ENCODE results near the gene PIM3.
A peak's percentile ranks its signal among the peaks of the same experiment; 100 is the strongest.
"Not testable (repeated sequence)": the region's sequence is repeated elsewhere in the genome, so short reads cannot be mapped to it uniquely, and the experiment has no call there.

Gene PIM3

GRCh38 chr22:49966774-49967705 lies 6.5 kb downstream of the PIM3 start:
- no peak for DNase-seq (ENCODE audit: low read depth, low spot score)

DNA sequence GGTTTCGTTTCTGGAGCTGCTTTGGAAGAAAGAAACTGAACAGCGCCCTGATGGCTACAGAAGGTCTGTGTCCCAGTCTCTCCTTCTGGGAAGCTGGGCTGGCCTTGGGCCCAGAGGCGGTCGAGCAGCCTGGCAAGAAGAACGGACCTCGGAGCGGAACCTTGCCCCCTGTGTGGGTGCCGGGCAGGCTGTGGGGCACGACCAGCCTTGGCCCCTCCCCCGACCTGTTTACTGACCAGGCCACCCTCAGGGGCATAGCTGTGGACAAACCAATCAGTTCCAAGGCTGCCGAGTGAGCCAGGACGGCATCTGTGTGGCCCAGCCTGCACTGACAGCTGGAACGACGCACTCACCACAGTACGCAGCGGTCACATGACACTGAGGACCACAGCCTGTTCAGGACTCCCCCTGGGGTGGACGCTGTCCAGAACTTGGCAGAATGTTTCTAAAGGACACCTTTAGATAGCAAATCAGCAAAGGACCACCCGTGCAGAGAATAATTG lies 7.2 kb downstream of the PIM3 start:
- no peak for DNase-seq (ENCODE audit: low read depth, low spot score)

DNA sequence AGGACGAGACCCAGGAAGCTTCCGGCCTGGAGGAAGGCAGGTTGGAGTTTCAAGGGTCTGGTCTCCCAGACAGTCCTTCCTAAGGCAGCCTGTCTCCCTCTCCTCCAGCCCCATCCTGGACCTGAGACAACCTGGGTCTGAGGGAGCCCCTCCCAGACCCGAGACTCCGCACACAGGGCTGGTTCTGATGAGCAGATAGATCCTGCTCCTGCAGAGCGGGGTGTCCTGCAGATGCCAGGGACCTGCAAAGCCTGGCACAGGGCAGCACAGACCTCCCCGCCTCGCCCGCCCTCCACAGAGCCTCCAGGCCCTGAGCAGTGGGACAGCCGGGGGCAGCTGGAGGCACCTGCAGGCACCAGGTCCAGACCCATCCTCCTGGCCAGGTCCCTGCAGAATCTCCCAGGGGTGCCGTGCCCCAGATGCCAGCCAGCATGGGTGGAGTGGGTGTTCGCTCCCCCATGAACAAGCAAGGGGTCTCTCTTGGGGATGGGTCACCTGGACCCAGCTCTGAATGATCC lies 7.8 kb downstream of the PIM3 start:
- no peak for DNase-seq (ENCODE audit: low read depth, low spot score)

DNA sequence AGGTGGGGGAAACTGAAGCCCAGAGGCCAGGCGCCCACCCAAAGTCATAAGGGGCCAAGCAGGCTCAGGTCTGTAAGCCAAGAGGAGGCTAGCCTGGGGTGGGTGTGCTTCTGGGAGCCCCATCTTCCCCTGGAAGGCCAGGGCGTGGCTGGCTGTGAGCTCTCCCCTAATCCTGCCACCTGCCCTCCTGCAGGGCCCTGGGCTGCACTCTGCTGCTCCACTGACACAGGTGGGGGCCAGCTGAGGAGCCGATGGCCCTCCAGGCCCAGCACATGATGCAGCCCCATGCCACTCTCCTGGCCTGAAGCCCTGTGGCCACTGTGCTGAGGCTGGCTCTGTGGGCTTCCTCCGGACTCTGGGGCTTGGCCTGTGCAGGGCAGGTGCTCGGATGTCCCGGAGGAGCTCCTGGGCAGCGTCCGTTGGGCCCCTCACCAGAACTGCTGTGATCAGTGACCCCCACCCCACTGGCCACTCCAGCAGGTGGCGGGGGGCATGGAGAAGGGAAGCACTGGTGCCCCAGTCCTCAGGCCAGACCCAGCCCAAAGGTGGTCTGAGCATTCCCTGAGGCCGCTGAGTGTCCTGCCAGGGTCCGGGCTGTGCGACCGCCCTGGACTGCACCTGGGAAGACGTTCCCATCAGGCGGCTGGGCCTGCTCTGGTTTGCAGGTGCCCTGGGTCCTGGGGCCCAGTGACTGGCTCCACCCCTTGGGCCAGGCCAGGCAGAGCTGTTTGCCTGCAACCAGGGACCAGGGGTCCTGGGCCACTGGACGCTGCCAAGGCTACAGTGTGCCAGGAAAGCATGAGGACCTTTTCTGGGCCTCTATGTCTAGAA lies 8.5 kb downstream of the PIM3 start:
- DNase-seq (ENCODE audit: low read depth, low spot score): no peak

DNA sequence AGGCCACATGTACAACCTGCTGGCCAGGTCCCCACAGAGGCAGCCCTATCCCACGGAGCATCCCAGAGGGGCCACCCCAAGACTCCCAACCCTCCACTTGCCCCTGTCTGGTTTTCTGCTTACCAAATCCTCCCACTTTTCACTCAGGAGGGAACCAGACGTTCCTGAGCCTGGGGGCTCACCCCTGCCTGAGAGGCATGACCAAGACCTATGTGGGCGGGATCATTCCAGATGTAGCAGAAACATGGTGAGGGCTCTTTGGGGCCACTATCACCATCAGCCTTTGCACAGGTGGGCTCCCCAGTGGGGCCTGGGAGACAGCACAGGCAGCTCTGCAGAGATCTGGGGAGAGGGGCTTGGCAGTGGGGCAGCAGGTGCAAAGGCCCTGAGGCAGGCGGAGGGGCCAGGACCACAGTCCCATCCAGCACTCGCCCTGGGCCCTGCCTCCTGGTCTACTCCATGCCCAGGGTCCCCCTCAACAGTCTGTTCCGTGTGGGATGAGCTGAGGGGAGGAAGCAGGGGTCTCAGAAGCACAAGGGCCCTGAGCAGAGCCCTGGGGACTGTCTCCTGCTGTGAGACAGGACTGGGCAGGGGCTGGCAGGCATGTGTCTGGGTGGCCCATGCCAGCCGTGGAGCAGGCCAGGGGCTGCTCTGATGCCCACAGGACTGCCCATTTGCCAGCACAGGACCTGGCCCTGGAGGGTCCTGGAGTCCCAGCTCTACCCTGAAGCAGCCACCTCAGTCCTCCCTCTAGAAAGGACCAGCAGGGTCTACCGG lies 9.4 kb downstream of the PIM3 start:
- DNase-seq (ENCODE audit: low read depth, low spot score): no peak

DNA sequence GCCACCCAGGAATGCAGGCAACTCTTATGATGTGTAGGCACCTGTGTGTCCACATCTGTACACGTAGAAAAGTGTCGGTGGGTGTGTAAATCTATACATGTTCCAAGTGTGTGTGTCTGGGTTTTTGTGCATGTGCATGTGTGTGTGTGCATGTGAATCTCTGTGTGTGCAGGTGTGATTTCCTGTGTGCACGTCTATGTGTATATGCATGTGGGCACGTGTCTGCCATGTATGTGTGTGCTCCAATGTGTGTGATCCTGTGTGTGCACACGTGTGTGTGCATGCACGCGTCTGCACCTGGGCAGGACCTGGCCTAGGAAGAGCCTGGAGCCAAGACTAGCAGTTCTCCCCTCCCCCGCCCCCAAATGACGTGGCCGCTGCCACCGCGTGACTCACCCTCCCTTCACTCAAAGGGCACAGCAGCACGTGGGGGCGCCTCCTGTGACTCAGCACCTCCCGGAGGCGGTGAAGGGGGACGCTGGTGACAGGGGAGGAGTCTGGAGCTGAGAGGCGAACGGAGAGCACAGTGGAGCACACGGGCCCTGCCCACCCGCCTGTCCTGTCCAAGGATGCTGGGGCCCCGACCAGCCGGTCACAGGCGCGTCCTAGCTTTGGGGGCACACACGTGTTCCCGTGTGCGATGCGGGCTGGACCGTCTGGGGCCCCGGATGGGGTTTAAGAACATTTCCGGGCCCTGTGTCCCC lies 10.1 kb downstream of the PIM3 start:
- peak; percentile 70 for DNase-seq (ENCODE audit: low read depth, low spot score)

DNA sequence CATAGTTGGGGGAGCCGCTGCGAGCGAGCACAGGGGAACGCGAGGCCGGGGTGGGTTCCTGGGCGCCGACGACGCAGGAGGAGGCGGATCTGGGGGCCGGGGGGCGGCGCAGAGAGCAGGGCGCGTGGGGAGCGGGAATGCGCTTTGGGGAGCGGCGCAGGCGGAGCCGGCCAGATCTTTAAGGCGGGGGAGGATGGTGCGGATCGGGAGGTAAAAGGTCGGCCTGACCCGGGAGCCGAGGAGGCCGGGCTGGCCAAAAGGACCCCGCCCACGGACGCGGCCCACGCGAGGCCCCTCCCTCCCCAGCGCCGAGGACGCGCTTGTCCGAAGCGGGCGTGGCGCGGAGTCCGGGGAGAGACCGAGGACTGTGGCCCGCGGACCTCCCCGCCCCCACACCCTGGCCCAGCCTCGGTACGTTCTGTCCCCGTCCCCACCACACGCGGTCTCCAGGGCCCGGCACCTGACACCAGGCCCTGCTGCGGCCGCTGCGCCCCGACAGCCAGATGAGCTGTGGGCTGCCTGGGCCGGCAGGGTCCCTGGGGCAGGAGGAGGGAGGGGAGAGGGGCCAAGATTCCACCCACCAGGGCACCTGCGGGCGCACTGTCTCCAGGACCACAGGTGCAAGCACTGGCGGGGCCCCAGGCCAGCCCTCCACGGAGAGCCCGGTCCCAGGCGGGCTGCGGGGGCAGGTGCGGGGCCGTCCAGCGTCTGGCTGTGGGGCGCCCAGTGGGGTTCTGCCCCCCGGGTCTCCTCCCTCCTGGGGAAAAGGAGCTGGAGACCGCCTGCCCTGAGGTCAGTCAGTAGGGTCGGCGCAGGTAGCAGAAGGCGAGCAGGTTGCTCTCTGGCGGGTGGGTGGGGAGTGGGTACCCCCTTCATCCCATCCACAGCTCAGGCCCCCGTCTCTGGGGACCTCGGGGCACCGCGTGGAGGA lies 10.9 kb downstream of the PIM3 start:
- no peak for DNase-seq (ENCODE audit: low read depth, low spot score)

GRCh38 chr22:49972163-49973017 lies 11.8 kb downstream of the PIM3 start:
- DNase-seq (ENCODE audit: low read depth, low spot score): no peak

DNA sequence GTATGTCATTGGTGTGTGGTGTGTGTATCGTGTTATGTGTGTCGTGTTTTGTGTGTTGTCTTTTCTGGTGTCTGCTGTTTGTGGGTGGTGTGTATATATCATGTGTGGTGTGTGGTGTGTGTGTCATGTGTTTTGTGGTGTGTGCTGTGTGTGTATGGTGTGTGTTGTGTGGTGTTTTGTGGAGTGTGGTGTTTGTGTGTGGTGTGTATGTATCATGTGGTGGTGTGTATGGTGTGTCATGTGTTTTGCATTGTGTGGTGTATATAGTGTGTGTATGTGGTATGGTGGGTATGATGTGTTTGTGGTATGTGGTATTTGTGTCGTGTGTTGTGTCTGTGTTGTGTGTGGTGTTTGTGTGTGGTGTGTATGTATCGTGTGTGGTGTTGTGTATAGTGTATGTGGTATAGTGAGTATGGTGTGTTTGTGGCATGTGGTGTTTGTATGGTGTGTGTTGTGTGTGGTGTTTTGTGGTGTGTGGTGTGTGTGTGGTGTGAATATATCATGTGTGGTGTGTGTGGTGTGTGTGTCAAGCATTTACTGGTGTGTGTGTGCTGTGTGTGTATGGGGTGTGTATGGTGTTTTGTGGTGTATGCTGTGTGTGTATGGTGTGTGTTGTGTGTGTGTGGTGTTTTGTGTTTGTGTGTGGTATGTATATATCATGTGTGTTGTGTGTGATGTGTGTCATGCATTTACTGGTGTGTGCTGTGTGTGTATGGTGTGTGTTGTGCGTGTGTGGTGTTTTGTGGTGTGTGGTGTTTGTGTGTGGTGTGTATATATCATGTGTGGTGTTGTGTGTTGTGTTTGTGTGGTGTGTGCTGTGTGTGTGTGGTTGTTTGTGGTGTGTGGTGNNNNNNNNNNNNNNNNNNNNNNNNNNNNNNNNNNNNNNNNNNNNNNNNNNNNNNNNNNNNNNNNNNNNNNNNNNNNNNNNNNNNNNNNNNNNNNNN lies 12.7 kb downstream of the PIM3 start:
- DNase-seq (ENCODE audit: low read depth, low spot score): no peak

GRCh38 chr22:49975543-49976389 lies 15.2 kb downstream of the PIM3 start:
- no peak for DNase-seq (ENCODE audit: low read depth, low spot score)

DNA sequence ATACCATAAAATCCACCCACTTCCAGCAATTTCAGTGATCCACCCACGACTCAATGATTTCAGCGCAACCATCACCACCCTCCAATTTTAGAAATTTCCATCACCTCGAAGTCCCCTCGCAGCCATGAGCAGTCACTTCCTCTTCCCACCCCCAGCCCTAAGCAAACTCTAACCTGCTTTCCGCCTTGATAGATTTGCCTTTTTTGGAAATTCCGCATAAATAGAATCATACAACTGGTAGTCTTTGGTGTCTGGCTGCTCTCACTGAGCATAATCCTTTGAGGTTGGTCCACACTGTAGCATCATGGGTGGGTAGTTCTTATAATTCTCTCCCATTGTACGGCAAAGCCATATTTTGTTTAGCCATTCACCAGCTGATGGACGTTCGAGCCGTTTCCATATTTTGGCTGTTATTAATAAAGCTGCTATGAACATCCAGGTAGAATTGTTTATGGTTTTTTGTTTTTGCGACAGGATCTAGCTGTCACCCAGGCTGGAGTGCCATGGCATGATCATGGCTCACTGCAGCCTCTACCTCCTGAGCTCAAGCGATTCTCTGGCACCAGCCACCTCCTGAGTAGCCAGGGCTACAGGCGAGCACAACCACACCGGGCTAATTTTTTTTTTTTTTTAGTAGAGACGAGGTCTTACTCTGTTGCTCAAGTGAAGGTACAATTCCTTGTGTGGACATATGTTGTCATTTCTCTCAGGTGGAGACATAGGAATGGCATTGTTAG lies 16.0 kb downstream of the PIM3 start:
- no peak for DNase-seq (ENCODE audit: low read depth, low spot score)

DNA sequence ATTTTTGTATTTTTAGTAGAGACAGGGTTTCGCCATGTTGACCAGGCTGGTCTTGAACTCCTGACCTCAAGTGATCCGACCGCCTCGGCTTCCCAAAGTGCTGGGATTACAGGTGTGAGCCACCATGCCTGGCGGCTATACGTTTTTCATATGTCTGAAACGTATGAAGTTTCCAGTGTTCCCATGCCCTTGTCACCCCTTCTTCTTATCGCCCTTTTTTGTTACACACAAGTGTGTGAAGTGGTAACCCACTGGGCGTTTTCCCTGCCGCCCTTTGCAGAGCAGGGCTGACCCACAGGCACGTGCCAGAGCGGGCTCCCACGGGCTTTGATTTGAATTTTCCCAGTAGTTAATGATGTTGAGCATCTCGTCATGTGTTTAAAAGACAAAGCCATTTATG lies 17.0 kb downstream of the PIM3 start:
- DNase-seq (ENCODE audit: low read depth, low spot score): no peak

DNA sequence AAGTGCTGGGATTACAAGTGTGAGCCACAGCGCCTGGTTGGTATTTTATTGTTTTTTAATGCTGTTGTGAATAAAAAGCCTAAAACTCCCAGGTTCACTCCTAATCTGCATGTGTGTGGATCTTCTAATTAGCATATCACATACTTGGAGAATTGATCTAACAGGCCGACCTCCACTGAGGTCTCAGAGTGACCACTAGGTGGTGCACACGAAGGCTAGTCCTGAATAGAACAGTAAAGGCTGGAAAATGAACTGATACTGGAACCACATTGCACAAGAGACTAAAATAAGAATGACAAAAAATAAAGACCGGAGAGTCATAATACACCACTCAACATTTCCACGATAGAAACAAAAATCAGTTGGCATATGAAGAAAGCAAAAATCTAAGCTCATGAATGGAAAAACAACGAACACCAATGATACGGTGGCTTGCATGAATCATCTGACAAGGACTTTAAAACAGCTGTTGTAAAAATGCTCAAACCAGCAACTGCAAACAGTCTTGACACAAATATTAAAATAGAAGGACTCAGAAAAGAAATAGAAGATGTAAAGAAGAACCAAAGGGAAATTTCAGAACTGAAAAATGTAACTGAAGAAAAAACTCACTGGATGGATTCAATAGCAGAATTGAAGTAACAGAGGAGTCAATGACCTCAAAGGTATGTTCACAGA lies 19.2 kb downstream of the PIM3 start:
- no peak for DNase-seq (ENCODE audit: low read depth, low spot score)

GRCh38 chr22:49981799-49982198 lies 21.2 kb downstream of the PIM3 start:
- not testable (repeated sequence) for DNase-seq (ENCODE audit: low read depth, low spot score)
